Omental fat pad (tissue), 4 donors: ENCODE measurements around the gene SEMA3A. TPM values are rescaled to one million over a fixed set of nuclear protein-coding genes. Genes with fewer than 3 reads are reported as not detected.

Experiments used
- ATAC-seq: fragments of 150-250 bp; one replicate; pipeline ENCODE4 v1.9.1; 2016; ENCODE audit warnings: mild to moderate bottlenecking, moderate library complexity; ENCODE audit not compliant: low FRiP score
- DNase-seq: peaks from one replicate; pipeline ENCODE4 v3.0.0-alpha.2; 2019; ENCODE audit warnings: low spot score
- total RNA-seq, 4 donors: library from RNA; depleted of rRNA; stranded (reverse); fragments of >200 nt; gene quantifications; one replicate each; pipeline ENCODE4 v1.1.0, GENCODE V29; 2016
- TF ChIP-seq, protein P1 (sequence below), 3 donors: fragments of 450-650 bp; IDR thresholded peaks; one replicate each; pipeline ENCODE4 v1.5.1; 2016 to 2017; ENCODE audit warnings: antibody characterized with exemption in 3 of 3, mild to moderate bottlenecking in 3 of 3, moderate library complexity in 2 of 3

SEMA3A gene
- total RNA-seq, 4 donors from 2014 or later, result 4.3 to 11.4 (median 7.4) TPM

DNA sequence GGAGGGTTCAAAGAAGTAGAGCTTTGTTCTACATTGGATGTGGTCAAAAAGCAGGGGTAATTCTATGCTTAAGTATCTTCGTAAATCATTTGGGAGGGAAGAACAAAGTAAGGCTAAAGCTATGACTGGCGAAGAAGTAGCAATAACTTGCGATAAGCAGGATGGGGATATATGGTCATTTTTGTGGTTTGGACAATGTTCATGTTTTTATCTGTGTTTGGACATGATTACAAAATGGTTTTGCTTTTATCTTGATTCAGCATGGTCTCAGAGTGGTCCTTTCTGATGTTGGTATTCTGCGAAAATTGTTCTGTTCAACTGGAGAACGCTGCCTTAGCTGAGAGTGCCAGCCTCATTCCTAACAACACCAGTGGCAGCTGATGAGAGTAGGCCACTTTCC, 208.8 kb downstream of the SEMA3A start:
- ATAC-seq (no peak), DNase-seq (no peak)
- TF ChIP-seq, protein P1, sequence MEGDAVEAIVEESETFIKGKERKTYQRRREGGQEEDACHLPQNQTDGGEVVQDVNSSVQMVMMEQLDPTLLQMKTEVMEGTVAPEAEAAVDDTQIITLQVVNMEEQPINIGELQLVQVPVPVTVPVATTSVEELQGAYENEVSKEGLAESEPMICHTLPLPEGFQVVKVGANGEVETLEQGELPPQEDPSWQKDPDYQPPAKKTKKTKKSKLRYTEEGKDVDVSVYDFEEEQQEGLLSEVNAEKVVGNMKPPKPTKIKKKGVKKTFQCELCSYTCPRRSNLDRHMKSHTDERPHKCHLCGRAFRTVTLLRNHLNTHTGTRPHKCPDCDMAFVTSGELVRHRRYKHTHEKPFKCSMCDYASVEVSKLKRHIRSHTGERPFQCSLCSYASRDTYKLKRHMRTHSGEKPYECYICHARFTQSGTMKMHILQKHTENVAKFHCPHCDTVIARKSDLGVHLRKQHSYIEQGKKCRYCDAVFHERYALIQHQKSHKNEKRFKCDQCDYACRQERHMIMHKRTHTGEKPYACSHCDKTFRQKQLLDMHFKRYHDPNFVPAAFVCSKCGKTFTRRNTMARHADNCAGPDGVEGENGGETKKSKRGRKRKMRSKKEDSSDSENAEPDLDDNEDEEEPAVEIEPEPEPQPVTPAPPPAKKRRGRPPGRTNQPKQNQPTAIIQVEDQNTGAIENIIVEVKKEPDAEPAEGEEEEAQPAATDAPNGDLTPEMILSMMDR (IDR thresholded peaks at IDR 0.05), result no peak

DNA sequence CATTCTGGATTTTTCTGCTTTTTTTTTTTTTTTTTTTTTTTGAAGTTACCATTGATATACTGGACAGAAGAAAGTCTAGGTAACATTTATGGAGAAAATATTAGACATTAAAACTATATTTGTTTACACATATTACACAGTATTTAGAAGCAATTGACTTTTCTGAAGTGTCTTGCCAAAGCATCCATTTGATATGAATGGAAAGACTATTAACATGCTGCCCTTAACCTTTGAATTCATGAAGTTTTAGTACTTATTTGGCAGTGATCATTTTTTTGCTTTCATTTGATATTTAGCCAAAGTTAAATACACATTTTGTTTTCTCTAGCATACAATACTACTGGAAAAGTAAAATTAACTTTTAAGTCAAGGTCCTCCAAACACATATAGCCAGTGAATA, 210.0 kb downstream of the SEMA3A start:
- TF ChIP-seq, protein P1 (IDR thresholded peaks at IDR 0.05), result no peak
- ATAC-seq, result no peak

DNA sequence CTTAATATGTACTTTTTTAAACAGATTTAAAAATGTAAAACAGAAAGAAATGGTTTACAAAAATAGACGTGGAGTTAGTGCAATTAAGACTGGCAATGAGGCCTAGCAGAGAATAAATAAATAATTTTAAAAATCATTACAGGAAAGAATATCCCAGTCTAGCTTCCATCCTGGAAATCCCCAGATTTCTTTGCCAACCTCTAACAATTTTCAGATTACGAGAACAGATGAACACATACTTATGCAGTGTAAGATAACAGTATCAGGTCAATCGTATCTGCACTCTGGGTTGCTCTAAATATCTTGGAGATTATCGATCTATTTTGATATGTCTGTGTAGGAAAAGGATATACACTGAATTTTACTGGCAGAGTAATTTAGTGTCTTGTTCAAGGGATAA, 210.5 kb downstream of the SEMA3A start:
- DNase-seq (no peak), ATAC-seq (no peak)
- TF ChIP-seq, protein P1 (IDR thresholded peaks at IDR 0.05), result no peak

More for the DNA sequence above, 210.0 kb downstream of the SEMA3A start:
- no peak for DNase-seq

DNA sequence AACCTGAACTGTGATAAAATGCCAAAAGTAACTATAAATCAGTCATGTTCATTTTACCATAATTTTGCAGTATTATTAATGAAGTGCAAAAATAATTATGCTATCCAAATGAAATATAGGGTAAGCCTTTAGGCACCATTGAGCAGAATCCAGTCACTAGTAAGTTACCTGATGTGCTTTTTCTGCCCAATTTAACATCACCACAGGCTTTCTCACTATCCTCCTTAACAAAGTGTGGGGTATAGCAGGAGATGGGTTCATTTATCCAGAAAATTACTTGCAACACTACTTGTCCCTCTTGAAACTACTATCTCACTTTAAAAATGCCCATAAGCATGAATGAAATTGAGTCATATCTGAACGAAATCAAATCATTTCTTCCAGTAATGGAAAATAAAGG, 211.0 kb downstream of the SEMA3A start:
- TF ChIP-seq, protein P1 (IDR thresholded peaks at IDR 0.05), result no peak

DNA sequence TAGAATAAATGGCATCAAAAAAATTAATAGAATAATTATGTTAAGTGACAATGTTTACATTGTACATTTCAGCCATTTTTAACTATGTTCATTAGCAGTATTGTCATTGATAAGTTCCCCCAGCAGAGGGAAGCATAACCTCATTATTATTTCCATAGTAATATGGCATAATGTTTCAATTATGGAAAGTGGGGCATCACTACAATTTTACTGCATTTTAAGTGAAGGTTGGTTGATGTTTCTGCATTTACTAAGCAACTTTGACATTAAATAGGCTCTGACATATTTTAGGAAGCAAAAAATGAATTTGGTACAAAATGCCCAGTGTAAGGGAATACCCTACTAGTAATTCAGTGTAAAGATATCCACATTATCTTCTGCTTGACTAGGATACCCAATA, 218.3 kb downstream of the SEMA3A start:
- TF ChIP-seq, protein P1 (IDR thresholded peaks at IDR 0.05), result no peak
- no peak for DNase-seq
- ATAC-seq, result no peak

More for the DNA sequence above, 211.0 kb downstream of the SEMA3A start:
- ATAC-seq (no peak), DNase-seq (no peak)

DNA sequence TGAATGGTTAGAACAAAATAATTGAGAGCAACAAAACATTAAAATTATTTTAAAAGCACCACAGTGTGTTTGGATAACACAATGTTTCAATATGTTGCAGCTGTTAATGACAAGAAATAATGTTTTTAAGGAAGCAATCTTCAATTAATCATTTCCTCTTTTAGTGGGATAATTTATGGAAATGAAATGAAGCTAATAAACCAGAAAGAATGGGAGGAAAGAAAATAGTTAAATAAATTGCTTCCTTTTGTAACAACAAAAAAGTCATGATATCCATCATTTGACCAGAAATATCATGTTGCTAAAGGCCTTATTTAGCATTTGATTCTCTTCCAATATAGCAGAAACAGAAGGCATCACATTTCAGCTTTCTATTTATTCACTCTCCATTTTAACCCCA, 224.5 kb downstream of the SEMA3A start:
- no peak for DNase-seq
- TF ChIP-seq, protein P1 (IDR thresholded peaks at IDR 0.05), result no peak
- no peak for ATAC-seq

DNA sequence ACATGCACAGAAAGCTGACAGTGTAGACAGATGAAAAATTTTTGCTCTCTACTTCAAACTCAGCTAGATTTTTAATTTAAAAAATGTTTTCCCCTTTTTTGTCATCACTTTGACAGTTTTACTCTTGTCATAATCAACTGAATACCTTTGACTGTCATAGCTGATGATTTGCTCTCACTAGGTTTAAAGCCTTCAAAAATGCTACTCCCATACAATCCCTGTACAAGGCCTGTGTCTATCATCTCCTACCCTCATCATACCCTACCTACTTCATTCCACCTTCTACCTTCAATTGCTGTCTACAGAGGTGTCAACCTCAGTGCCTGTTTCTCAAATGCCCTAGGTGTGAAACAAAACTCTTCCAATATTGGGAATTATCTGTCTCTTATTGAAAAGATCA, 230.3 kb downstream of the SEMA3A start:
- TF ChIP-seq, protein P1 (IDR thresholded peaks at IDR 0.05), result no peak
- ATAC-seq (no peak), DNase-seq (no peak)
